H1 (cell line): Measurements from ENCODE around the gene C19orf85. TPM values are rescaled to one million over a fixed set of nuclear protein-coding genes. Genes with fewer than 3 reads are reported as not detected.
A peak's percentile ranks its signal among the peaks of the same experiment; 100 is the strongest.

ENCODE experiments used
- SP1 ChIP-seq: IDR thresholded peaks from 2 replicates; pipeline ENCODE4 v1.6.1; 2011; ENCODE audit warnings: low read depth, low read length
- TAF1 ChIP-seq: IDR thresholded peaks from 2 replicates; pipeline ENCODE4 v1.6.1; 2011; ENCODE audit warnings: mild to moderate bottlenecking, low read depth, low read length
- ZNF274 ChIP-seq: IDR thresholded peaks from 2 replicates; pipeline ENCODE4 v1.7.0; 2012; ENCODE audit warnings: low read length, borderline replicate concordance; ENCODE audit errors: extremely low read depth
- polyA plus RNA-seq, 7 experiments: library from polyadenylated mRNA; depleted of rRNA in 3 of 7; stranded (reverse) in 5 of 7; unstranded in 2 of 7; fragments of >200 nt in 5 of 7; fragments of 200-250 nt in 2 of 7; gene quantifications; 1 replicate in 5 of 7; 2 replicates in 1 of 7; 4 replicates in 1 of 7; pipeline versions ENCODE4 v1.2.1 to v1.2.3, GENCODE V29; 2011 to 2013; ENCODE audit warnings: missing spikeins in 2 of 7, mixed read lengths in 2 of 7
- total RNA-seq: library from RNA; stranded (reverse); fragmentation: NEBNext Ultra II Directional; extraction: Animal tissue kit (Norgen Biotek cat#: 25700); gene quantifications from 2 replicates; pipeline ENCODE4 v1.2.1, GENCODE V29; 2021

Gene C19orf85
- total and polyA plus RNA-seq, 2 of the 8 experiments (the other 6 are each of a cell fraction or from before 2014, with no cell fraction given), result 2.2 to 3.2 TPM

DNA sequence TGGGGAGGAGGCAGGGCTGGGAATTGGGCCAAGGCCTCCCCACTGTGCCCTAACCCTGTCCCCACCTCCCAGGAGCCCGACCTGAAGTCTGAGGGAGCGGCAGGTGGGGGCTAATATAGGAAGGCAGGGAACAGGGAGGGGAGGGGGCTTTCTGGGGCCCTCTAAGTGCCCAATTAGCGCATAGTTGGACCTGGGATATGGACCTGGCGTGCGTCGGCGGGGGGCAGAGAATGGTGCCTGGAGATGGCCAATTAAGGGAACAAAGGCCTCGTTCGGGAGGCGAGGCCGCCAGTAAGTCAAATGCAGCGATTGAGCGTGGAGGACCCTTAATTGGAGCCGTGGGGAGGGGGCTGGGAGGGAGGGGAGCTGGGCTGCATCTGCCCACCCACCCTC is at the start of gene C19orf85 (continued):
- TF ChIP-seq TAF1 (0 out of 2 replicates have a peak, but pooled peaks have one; percentile 18), ZNF274 (no peak), SP1 (no peak)
